GM12878 (cell line): Measurements from ENCODE around the gene TSR1. TPM values are rescaled to one million over a fixed set of nuclear protein-coding genes. Genes with fewer than 3 reads are reported as not detected.
A peak's percentile ranks its signal among the peaks of the same experiment; 100 is the strongest.

Source experiments
- ATAC-seq: fragments of 200-7000 bp; cut with Tn5 transposase; 3 replicates; pipeline ENCODE4 v1.9.1; 2020; ENCODE audit warnings: mild to moderate bottlenecking, moderate library complexity
- BruUV-seq: library from RNA; stranded (reverse); fragments of 400-500 nt; replicated peaks from 2 replicates; lab custom pipeline; 2021; lab: Mats Ljungman, UMichigan
- CTCF ChIA-PET: fragments of 300-600 bp; sonication (Branson Sonifier 250); formaldehyde crosslinking; extraction: SDS; loops from one replicate; lab custom pipeline; 2021; ENCODE audit warnings: inconsistent platforms; lab: Yijun Ruan, JAX
- POLR2A ChIA-PET: fragments of 350-600 bp; formaldehyde crosslinking; extraction: SDS; loops from one replicate; lab custom pipeline; 2021; ENCODE audit warnings: inconsistent platforms; lab: Charles Lee
- RAD21 ChIA-PET: fragments of 300-600 bp; sonication (Branson Sonifier 250); formaldehyde crosslinking; loops from one replicate; lab custom pipeline; 2023; ENCODE audit warnings: antibody characterized with exemption; ENCODE audit not compliant: unreplicated experiment; lab: Charles Lee
- SMC1A ChIA-PET: fragments of 300-600 bp; sonication (Branson Sonifier 250); formaldehyde crosslinking; loops from one replicate; lab custom pipeline; 2023; ENCODE audit not compliant: unreplicated experiment, uncharacterized antibody; lab: Charles Lee
- DNase-seq: peaks from one replicate; pipeline ENCODE4 v3.0.0-alpha.2; 2011; ENCODE audit warnings: low read depth, low spot score
- FAIRE-seq: peaks from 3 replicates; lab custom pipeline; 2011; peaks lifted over from hg19 to GRCh38; lab: Jason Lieb, UNC
- H2AFZ ChIP-seq: 2 replicates; pipeline ENCODE4 v1.6.0; 2011; ENCODE audit warnings: low read depth, low read length, control low read depth; ENCODE audit not compliant: control insufficient read depth
- H3K27ac ChIP-seq: 2 replicates; pipeline ENCODE4 v1.5.1; 2011; ENCODE audit warnings: control low read depth; ENCODE audit not compliant: control insufficient read depth, insufficient read depth
- H3K27me3 ChIP-seq, 2 experiments: replicated peaks in 1 of 2; 2 replicates each; pipeline versions ENCODE4 v1.6.0 to v1.6.1; 2011; ENCODE audit warnings: low read length in 1 of 2; ENCODE audit not compliant: control insufficient read depth in 2 of 2, insufficient read depth in 2 of 2
- H3K36me3 ChIP-seq, 2 experiments: 2 replicates each; pipeline ENCODE4 v1.5.1; 2011; ENCODE audit warnings: low read length in 1 of 2; ENCODE audit not compliant: control insufficient read depth in 2 of 2, insufficient read depth in 2 of 2
- H3K4me1 ChIP-seq: 2 replicates; pipeline ENCODE4 v1.6.1; 2011; ENCODE audit warnings: mild to moderate bottlenecking, low read length, moderate library complexity, mixed read lengths; ENCODE audit not compliant: control insufficient read depth, insufficient read depth
- H3K4me2 ChIP-seq: 2 replicates; pipeline ENCODE4 v1.6.0; 2011; ENCODE audit warnings: control low read depth; ENCODE audit not compliant: control insufficient read depth, insufficient read depth
- H3K4me3 ChIP-seq: fragments of 200-600 bp; sonication (generic); 2 replicates; pipeline ENCODE4 v1.5.1; 2016
- H3K79me2 ChIP-seq: 2 replicates; pipeline ENCODE4 v1.6.0; 2011; ENCODE audit warnings: low read length; ENCODE audit not compliant: control insufficient read depth, insufficient read depth
- H3K9ac ChIP-seq: 2 replicates; pipeline ENCODE4 v1.8.0; 2011; ENCODE audit warnings: low read length, control low read depth, mixed read lengths; ENCODE audit not compliant: control insufficient read depth, insufficient read depth
- H3K9me3 ChIP-seq: replicated peaks from 3 replicates; pipeline ENCODE4 v1.5.1; 2011; ENCODE audit warnings: mild to moderate bottlenecking, low read length; ENCODE audit not compliant: control insufficient read depth, insufficient read depth
- H4K20me1 ChIP-seq: 2 replicates; pipeline ENCODE4 v1.6.0; 2011; ENCODE audit not compliant: control insufficient read depth, insufficient read depth
- BMI1 ChIP-seq: fragments of 450-650 bp; IDR thresholded peaks from 2 replicates; pipeline ENCODE4 v1.6.1; 2016; ENCODE audit warnings: mild to moderate bottlenecking, moderate library complexity, borderline replicate concordance
- CREM ChIP-seq: IDR thresholded peaks from 2 replicates; pipeline ENCODE4 v1.6.1; 2014; ENCODE audit warnings: antibody characterized with exemption, low read depth
- GATAD2B ChIP-seq: fragments of 450-650 bp; conservative IDR thresholded peaks from 2 replicates; pipeline ENCODE4 v1.6.1; 2017; ENCODE audit warnings: low read depth, mild to moderate bottlenecking, moderate library complexity
- HDGF ChIP-seq: fragments of 450-650 bp; IDR thresholded peaks from 2 replicates; pipeline ENCODE4 v1.6.1; 2016; ENCODE audit warnings: antibody characterized with exemption
- IKZF2 ChIP-seq, 2 experiments: fragments of 450-650 bp; IDR thresholded peaks; 2 replicates each; pipeline ENCODE4 v1.6.1; 2017; ENCODE audit warnings: mild to moderate bottlenecking in 2 of 2, moderate library complexity in 2 of 2
- JUNB ChIP-seq: IDR thresholded peaks from 2 replicates; pipeline ENCODE4 v1.6.1; 2016; ENCODE audit warnings: antibody characterized with exemption, mild to moderate bottlenecking
- MXI1 ChIP-seq: fragments of 150-350 bp; IDR thresholded peaks from 2 replicates; pipeline ENCODE4 v1.6.1; 2011; ENCODE audit warnings: low read depth, mild to moderate bottlenecking, inconsistent platforms, low read length, improper control_type of control experiment
- MYC ChIP-seq: IDR thresholded peaks from 2 replicates; pipeline ENCODE4 v1.6.1; 2011; ENCODE audit warnings: mild to moderate bottlenecking, low read length, moderate library complexity, inconsistent platforms; ENCODE audit not compliant: insufficient read depth, insufficient replicate concordance, insufficient read length, severe bottlenecking
- NFIC ChIP-seq: IDR thresholded peaks from 2 replicates; pipeline ENCODE4 v1.6.1; 2012; ENCODE audit warnings: low read depth, mild to moderate bottlenecking, inconsistent platforms, low read length, moderate library complexity
- PAX5 ChIP-seq: IDR thresholded peaks from 2 replicates; pipeline ENCODE4 v1.6.1; 2011; ENCODE audit warnings: low read depth, low read length, borderline replicate concordance
- RAD51 ChIP-seq: fragments of 450-650 bp; IDR thresholded peaks from 2 replicates; pipeline ENCODE4 v1.6.1; 2016; ENCODE audit warnings: moderate library complexity, mild to moderate bottlenecking, inconsistent platforms
- SUZ12 ChIP-seq: fragments of 200-600 bp; sonication (generic); IDR thresholded peaks from one replicate; pipeline ENCODE4 v1.6.1; 2018; ENCODE audit warnings: antibody characterized with exemption, mild to moderate bottlenecking; ENCODE audit not compliant: unreplicated experiment
- TBL1XR1 ChIP-seq: IDR thresholded peaks from 2 replicates; pipeline ENCODE4 v1.6.1; 2012; ENCODE audit warnings: low read depth, low read length, improper control_type of control experiment
- USF1 ChIP-seq: IDR thresholded peaks from 2 replicates; pipeline ENCODE4 v1.6.1; 2011; ENCODE audit warnings: borderline replicate concordance, low read depth, mild to moderate bottlenecking, moderate library complexity, mixed read lengths, low read length; ENCODE audit not compliant: insufficient read depth; ENCODE audit errors: extremely low read length
- ZBED1 ChIP-seq: IDR thresholded peaks from 2 replicates; pipeline ENCODE4 v1.6.1; 2016; ENCODE audit warnings: borderline replicate concordance
- ZBTB4 ChIP-seq: fragments of 450-650 bp; formaldehyde crosslinking; IDR thresholded peaks from 2 replicates; pipeline ENCODE4 v1.4.0; 2022; ENCODE audit warnings: mild to moderate bottlenecking, moderate library complexity
- ZNF207 ChIP-seq: fragments of 450-650 bp; IDR thresholded peaks from 2 replicates; pipeline ENCODE4 v1.6.1; 2014; ENCODE audit warnings: antibody characterized with exemption, mild to moderate bottlenecking, borderline replicate concordance
- ZZZ3 ChIP-seq: IDR thresholded peaks from 2 replicates; pipeline ENCODE4 v1.6.1; 2011; ENCODE audit warnings: low read depth; ENCODE audit not compliant: control insufficient read depth, insufficient read length
- WGBS: methylation state at CpG from one replicate; pipeline ENCODE4 v1.1.6; 2016; ENCODE audit warnings: low lambda C conversion rate; ENCODE audit not compliant: insufficient replicate concordance, insufficient coverage; ENCODE audit errors: missing lambda C conversion rate; 5-methylcytosine and 5-hydroxymethylcytosine counted together
- in situ Hi-C: fragments of 300-500 bp; cut with MboI; formaldehyde crosslinking; loops from 9 replicates; pipeline ENCODE4 v1.14.3; 2018; ENCODE audit warnings: mixed read lengths
- intact Hi-C: fragments of 100-400 bp; cut with micrococcal nuclease; formaldehyde crosslinking; loops from one replicate; pipeline ENCODE4 v1.14.2; 2022; ENCODE audit not compliant: unreplicated experiment
- polyA plus RNA-seq, 11 experiments: library from polyadenylated mRNA; depleted of rRNA in 4 of 11; unstranded in 6 of 11; stranded (reverse) in 5 of 11; fragments of >200 nt; fragmentation: Nextera tagmentation in 4 of 11; fragmentation: Illumina TruSeq in 1 of 11; extraction: Ambion mirVana in 4 of 11; extraction: Trizol in 1 of 11; gene quantifications; 1 replicate in 1 of 11; 2 replicates in 10 of 11; pipeline versions ENCODE4 v1.2.1 to v1.2.3, GENCODE V29; 2011 to 2016; ENCODE audit warnings: inconsistent platforms in 2 of 11, missing spikeins in 2 of 11, low read depth in 1 of 11
- total RNA-seq, 4 experiments: library from RNA; depleted of rRNA in 3 of 4; stranded (reverse); fragments of >200 nt in 3 of 4; fragmentation: Illumina TruSeq in 1 of 4; extraction: Trizol in 1 of 4; gene quantifications; 2 replicates each; pipeline versions ENCODE4 v1.2.1 to v1.2.3, GENCODE V29; 2013 to 2021

The TSR1 gene
- total and polyA plus RNA-seq, 10 of the 15 experiments (the other 5 are each of a cell fraction or from before 2014, with no cell fraction given) = 14.7 to 100 (median 46.9) TPM

GRCh38 chr17:2336852-2337543 lies 741 bp upstream of the TSR1 start, which contains the start of gene SGSM2 (continued):
- no peak for TF ChIP-seq GATAD2B
- TF ChIP-seq MXI1 = peak; percentile 65
- TF ChIP-seq ZZZ3 = no peak
- TF ChIP-seq ZNF207 = no peak
- TF ChIP-seq HDGF = no peak
- TF ChIP-seq USF1 = no peak
- TF ChIP-seq CREM = 0 out of 2 replicates have a peak, but pooled peaks have one; percentile 18
- TF ChIP-seq, all 136 proteins: peak for 11

GRCh38 chr17:2335726-2336214 lies 487 bp downstream of the TSR1 start:
- peak; percentile 47 for FAIRE-seq
- ChIA-PET RAD21 (interaction anchor here (0.9 to 2.6 kb wide), 12 partner anchors 14 to 619 kb away, joined by 3 to 11 read pairs (median 4); partner anchors contain the start of genes HIC1, SMG6 and SRR), CTCF (interaction anchor here (0.5 to 3.1 kb wide), 14 partner anchors 13 to 298 kb away, joined by 3 to 13 read pairs (median 4); partner anchors contain the start of gene SMG6), SMC1A (interaction anchor here (0.9 to 2.0 kb wide), 10 partner anchors 15 to 283 kb away, joined by 3 to 8 read pairs (median 4); no protein-coding TSS in a partner anchor), POLR2A (interaction anchor here (0.6 to 2.8 kb wide), 9 partner anchors 20 to 619 kb away, joined by 3 to 12 read pairs (median 5); partner anchors contain the start of genes SMG6 and SRR)
- peak overlapping the region; percentile 92 for H3K4me3 ChIP-seq
- 2% methylated on average over 17 of the region's 17 CpGs for WGBS
- peak overlapping the region; percentile 100 for H3K4me2 ChIP-seq
- no peaks in the 10 kb centered on the region for H4K20me1 ChIP-seq
- H3K27me3 ChIP-seq = no peaks in the 10 kb centered on the region
- intact Hi-C loops (loop anchor here (2.0 to 5.0 kb wide), 2 partner anchors 69 to 283 kb away; no protein-coding TSS in a partner anchor), in situ Hi-C loops (no loop called here)
- TSS peak; percentile 66 for BruUV-seq
- H3K27ac ChIP-seq = peak overlapping the region; percentile 86
- peaks cover 8 to 32% of the 10 kb centered on the region in 2 experiments for H3K36me3 ChIP-seq
- peaks cover 55% of the 10 kb centered on the region for H3K79me2 ChIP-seq
- H3K9me3 ChIP-seq = no peaks in the 10 kb centered on the region
- TF ChIP-seq IKZF2 (IDR thresholded peaks at IDR 0.05) (no peak), SUZ12 (no peak), BMI1 (no peak), ZNF207 (no peak), JUNB (no peak), PAX5 (no peak), TBL1XR1 (no peak), MYC (no peak), ZBED1 (no peak), RAD51 (no peak), NFIC (no peak), ZBTB4 (CRISPR knock-in tag) (no peak)
- DNase-seq = no peak
- H2AFZ ChIP-seq = peak overlapping the region; percentile 86
- peaks cover 5% of the 10 kb centered on the region for H3K4me1 ChIP-seq
- ATAC-seq = no peak
- peak overlapping the region; percentile 90 for H3K9ac ChIP-seq
